ENCODE results near the gene SLC16A4. TPM values are rescaled to one million over a fixed set of nuclear protein-coding genes. Genes with fewer than 3 reads are reported as not detected.

SLC16A4 gene
- total RNA-seq, 2 experiments from 2014 or later, result 0.10 to 0.21 TPM

GRCh38 chr1:110341146-110341871, 49.5 kb downstream of the SLC16A4 start:
- ChIA-PET CTCF (interaction anchor here (0.6 to 6.2 kb wide), 2 partner anchors 129 to 132 kb away, joined by 3 to 53 read pairs; partner anchors contain the start of gene KCNC4), POLR2A (no interaction called here)

- CTCF ChIA-PET, result interaction anchor here (0.6 to 6.2 kb wide), 4 partner anchors 9 to 131 kb away, joined by 3 to 53 read pairs (median 3); partner anchors contain the start of gene KCNC4
- POLR2A ChIA-PET, result interaction anchor here (1.2 to 3.1 kb wide), 2 partner anchors 30 to 129 kb away, joined by 3 to 23 read pairs; partner anchors contain the start of gene KCNC4
Observed at GRCh38 chr1:110340207-110340468, 50.7 kb downstream of the SLC16A4 start.

- ChIA-PET CTCF (interaction anchor here (0.6 to 6.2 kb wide), 10 partner anchors 10 to 310 kb away, joined by 3 to 53 read pairs (median 3); partner anchors contain the start of gene KCNC4), POLR2A (interaction anchor here (0.8 to 3.1 kb wide), 7 partner anchors 9 to 305 kb away, joined by 3 to 23 read pairs (median 3); partner anchors contain the start of genes KCNC4, LAMTOR5 and STRIP1)
Observed at GRCh38 chr1:110339407-110340206, 51.2 kb downstream of the SLC16A4 start.

- CTCF ChIA-PET, result interaction anchor here (0.8 to 6.2 kb wide), 13 partner anchors 11 to 536 kb away, joined by 3 to 53 read pairs (median 3); partner anchors contain the start of gene KCNC4
- POLR2A ChIA-PET, result interaction anchor here (0.8 to 3.1 kb wide), 6 partner anchors 9 to 304 kb away, joined by 3 to 23 read pairs (median 4); partner anchors contain the start of genes KCNC4, LAMTOR5 and STRIP1
Observed at GRCh38 chr1:110338886-110339406, 51.9 kb downstream of the SLC16A4 start, which contains the start of gene RBM15. Gene RBM15 (plus strand): TSS chr1:110339377. CDS start chr1:110339406, 29 bp downstream.

GRCh38 chr1:110338309-110338885, 52.4 kb downstream of the SLC16A4 start:
- CTCF ChIA-PET, result interaction anchor here (0.8 to 6.2 kb wide), 13 partner anchors 9 to 537 kb away, joined by 3 to 53 read pairs (median 3); partner anchors contain the start of gene KCNC4
- POLR2A ChIA-PET, result interaction anchor here (0.8 to 3.1 kb wide), 5 partner anchors 25 to 304 kb away, joined by 3 to 23 read pairs (median 5); partner anchors contain the start of genes KCNC4, LAMTOR5 and STRIP1

GRCh38 chr1:110337704-110338308, 53.0 kb downstream of the SLC16A4 start:
- POLR2A ChIA-PET, result interaction anchor here (1.6 to 3.1 kb wide), 3 partner anchors 70 to 303 kb away, joined by 5 to 23 read pairs (median 9); partner anchors contain the start of genes KCNC4, LAMTOR5 and STRIP1

GRCh38 chr1:110336300-110337039, 54.4 kb downstream of the SLC16A4 start:
- CTCF ChIA-PET, result interaction anchor here (0.6 to 6.2 kb wide), 6 partner anchors 8 to 160 kb away, joined by 3 to 53 read pairs (median 5); partner anchors contain the start of gene KCNC4
- POLR2A ChIA-PET, result no interaction called here

More at GRCh38 chr1:110337704-110338308, 53.0 kb downstream of the SLC16A4 start:
- CTCF ChIA-PET, result interaction anchor here (0.8 to 6.2 kb wide), 10 partner anchors 9 to 537 kb away, joined by 3 to 53 read pairs (median 3); partner anchors contain the start of gene KCNC4

- ChIA-PET POLR2A (interaction anchor here (0.7 kb wide), 1 partner anchor 351 kb away, joined by 4 read pairs; the partner anchor contains the start of gene AHCYL1), CTCF (interaction anchor here (1.1 kb wide), 1 partner anchor 128 kb away, joined by 3 read pairs; no protein-coding TSS in a partner anchor)
Observed at GRCh38 chr1:110335265-110335664, 55.6 kb downstream of the SLC16A4 start.

GRCh38 chr1:110328700-110329099, 62.1 kb downstream of the SLC16A4 start:
- ChIA-PET POLR2A (no interaction called here), CTCF (interaction anchor here (1.3 kb wide), 1 partner anchor 121 kb away, joined by 3 read pairs; no protein-coding TSS in a partner anchor)

- ChIA-PET POLR2A (no interaction called here), CTCF (interaction anchor here (0.6 to 1.3 kb wide), 2 partner anchors 8 to 121 kb away, joined by 3 read pairs; no protein-coding TSS in a partner anchor)
Observed at GRCh38 chr1:110328274-110328673, 62.6 kb downstream of the SLC16A4 start.

- POLR2A ChIA-PET, result no interaction called here
- CTCF ChIA-PET, result interaction anchor here (1.6 kb wide), 1 partner anchor 14 kb away, joined by 4 read pairs; no protein-coding TSS in a partner anchor
Observed at GRCh38 chr1:110326826-110327225, 64.0 kb downstream of the SLC16A4 start.

- ChIA-PET CTCF (no interaction called here), POLR2A (no interaction called here)
Observed at GRCh38 chr1:110324667-110325066, 66.2 kb downstream of the SLC16A4 start.

- CTCF ChIA-PET, result interaction anchor here (0.8 to 0.9 kb wide), 2 partner anchors 9 to 16 kb away, joined by 3 to 4 read pairs; no protein-coding TSS in a partner anchor
- POLR2A ChIA-PET, result no interaction called here
Observed at GRCh38 chr1:110321846-110322245, 69.0 kb downstream of the SLC16A4 start.

GRCh38 chr1:110321045-110321444, 69.8 kb downstream of the SLC16A4 start:
- ChIA-PET CTCF (no interaction called here), POLR2A (interaction anchor here (0.5 kb wide), 1 partner anchor 283 kb away, joined by 3 read pairs; no protein-coding TSS in a partner anchor)

GRCh38 chr1:110320168-110320518, 70.7 kb downstream of the SLC16A4 start:
- CTCF ChIA-PET, result interaction anchor here (1.0 kb wide), 1 partner anchor 140 kb away, joined by 3 read pairs; no protein-coding TSS in a partner anchor
- POLR2A ChIA-PET, result no interaction called here

GRCh38 chr1:110319332-110320167, 71.3 kb downstream of the SLC16A4 start:
- ChIA-PET POLR2A (no interaction called here), CTCF (interaction anchor here (1.0 to 3.1 kb wide), 3 partner anchors 111 to 140 kb away, joined by 3 to 14 read pairs (median 11); no protein-coding TSS in a partner anchor)

All from activated CD8-positive, alpha-beta memory T cell treated with anti-CD3 and anti-CD28 coated beads for 36 hours (primary cell).